GM13977 (cell line): Measurements from ENCODE around the gene CCR5.

ENCODE experiments used
- DNase-seq: peaks from one replicate; pipeline ENCODE4 v3.0.0; 2012; ENCODE audit warnings: low spot score
- in situ Hi-C: fragments of 300-500 bp; cut with MboI; formaldehyde crosslinking; loops from one replicate; pipeline ENCODE4 v1.12.0; 2022; ENCODE audit warnings: low sequenced_read_pairs, low pct_unique_long_range_greater_than_20kb, mixed read lengths, inconsistent platforms; ENCODE audit not compliant: unreplicated experiment
- TF ChIP-seq, protein P1 (sequence below): IDR thresholded peaks from 2 replicates; pipeline ENCODE4 v1.5.1; 2012; ENCODE audit warnings: mild to moderate bottlenecking, control low read depth; ENCODE audit not compliant: insufficient read depth; ENCODE audit errors: extremely low read depth, missing control alignments

CCR5 gene

DNA sequence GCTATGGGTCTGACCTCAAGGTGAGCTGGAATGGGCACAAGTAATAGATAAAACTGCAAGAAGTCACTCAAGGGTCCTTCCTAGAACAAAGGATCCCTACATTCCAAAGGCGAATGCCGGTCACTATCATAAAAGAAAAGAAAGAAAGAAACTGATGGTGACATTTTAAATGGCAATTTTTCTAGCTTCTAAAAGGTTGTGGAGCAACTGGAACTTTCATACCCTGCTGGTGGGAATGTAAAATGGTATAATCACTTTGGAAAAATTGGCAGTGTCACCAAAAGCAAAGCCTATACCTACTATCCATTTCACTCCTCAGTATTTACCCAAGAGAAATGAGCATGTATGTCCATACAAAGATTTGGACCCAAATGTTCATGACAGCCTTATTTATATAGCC, 40.5 kb downstream of the CCR5 start:
- TF ChIP-seq, protein P1, sequence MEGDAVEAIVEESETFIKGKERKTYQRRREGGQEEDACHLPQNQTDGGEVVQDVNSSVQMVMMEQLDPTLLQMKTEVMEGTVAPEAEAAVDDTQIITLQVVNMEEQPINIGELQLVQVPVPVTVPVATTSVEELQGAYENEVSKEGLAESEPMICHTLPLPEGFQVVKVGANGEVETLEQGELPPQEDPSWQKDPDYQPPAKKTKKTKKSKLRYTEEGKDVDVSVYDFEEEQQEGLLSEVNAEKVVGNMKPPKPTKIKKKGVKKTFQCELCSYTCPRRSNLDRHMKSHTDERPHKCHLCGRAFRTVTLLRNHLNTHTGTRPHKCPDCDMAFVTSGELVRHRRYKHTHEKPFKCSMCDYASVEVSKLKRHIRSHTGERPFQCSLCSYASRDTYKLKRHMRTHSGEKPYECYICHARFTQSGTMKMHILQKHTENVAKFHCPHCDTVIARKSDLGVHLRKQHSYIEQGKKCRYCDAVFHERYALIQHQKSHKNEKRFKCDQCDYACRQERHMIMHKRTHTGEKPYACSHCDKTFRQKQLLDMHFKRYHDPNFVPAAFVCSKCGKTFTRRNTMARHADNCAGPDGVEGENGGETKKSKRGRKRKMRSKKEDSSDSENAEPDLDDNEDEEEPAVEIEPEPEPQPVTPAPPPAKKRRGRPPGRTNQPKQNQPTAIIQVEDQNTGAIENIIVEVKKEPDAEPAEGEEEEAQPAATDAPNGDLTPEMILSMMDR: no peak
- no peak for DNase-seq

DNA sequence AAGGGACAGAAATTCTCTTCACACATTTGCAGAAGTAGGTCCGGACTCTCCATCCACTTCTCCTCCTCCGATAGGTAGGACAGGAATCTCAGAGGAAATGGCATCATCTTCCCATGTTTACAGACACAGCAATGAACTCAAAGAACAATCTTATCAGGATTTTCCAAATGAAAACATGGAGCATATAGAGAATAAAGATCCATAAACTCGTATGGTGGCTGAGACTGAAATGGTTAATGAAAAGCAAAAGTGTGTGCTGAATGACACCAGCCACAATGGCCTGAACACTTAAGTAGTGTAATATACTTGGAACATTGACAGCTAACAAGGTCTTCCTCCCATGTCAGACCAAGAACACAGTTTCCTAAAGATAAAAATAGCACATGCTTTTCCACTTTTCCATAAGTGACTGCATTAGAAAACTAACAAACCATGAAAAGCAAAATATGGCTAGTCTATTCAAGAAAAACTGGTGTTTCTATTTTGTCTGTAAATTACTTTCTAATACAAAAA, 42.1 kb downstream of the CCR5 start:
- no peak for DNase-seq
- in situ Hi-C loops: no loop called here

More for the DNA sequence above, 40.5 kb downstream of the CCR5 start:
- in situ Hi-C loops: no loop called here

DNA sequence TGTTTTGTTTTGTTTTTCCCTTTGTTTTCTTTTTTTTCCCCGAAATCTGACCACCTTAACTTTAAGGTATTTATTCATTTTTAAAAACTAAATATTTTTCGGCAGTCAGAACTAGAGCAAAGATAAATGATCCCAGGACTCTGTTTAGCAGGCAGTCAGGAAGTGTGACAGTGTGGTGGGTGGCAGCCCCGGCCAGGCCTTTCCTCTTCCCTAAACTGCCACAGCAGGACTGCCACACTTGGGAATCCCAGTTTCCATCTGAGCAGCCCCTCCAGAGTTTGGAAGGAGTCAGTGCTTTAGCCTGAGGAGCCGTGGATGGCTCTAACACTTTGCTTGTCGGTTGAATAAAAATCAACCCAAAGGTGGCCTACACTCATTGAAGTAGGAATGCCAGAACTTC, 43.2 kb downstream of the CCR5 start:
- in situ Hi-C loops: no loop called here
- no peak for DNase-seq
- TF ChIP-seq, protein P1: no peak

More for the DNA sequence above, 42.1 kb downstream of the CCR5 start:
- TF ChIP-seq, protein P1: no peak

DNA sequence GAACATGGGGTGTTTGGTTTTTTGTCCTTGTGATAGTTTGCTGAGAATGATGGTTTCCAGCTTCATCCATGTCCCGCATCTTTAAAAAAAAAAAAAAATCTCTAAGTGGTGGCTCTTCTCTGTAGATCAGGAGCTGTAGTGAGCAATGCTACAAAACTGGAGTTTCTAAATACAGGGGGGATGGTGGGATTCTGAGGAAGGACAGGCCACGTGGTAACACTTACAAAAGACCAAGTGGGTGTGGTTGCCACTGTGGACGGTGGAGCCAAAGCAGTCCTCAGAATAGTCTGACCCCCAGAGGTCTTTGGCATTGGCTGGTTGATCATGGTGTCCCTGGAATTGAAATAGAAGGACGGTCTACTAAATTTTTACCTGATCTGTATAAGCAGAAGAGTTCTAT, 44.0 kb downstream of the CCR5 start:
- in situ Hi-C loops: no loop called here
- TF ChIP-seq, protein P1: no peak
- DNase-seq: no peak

DNA sequence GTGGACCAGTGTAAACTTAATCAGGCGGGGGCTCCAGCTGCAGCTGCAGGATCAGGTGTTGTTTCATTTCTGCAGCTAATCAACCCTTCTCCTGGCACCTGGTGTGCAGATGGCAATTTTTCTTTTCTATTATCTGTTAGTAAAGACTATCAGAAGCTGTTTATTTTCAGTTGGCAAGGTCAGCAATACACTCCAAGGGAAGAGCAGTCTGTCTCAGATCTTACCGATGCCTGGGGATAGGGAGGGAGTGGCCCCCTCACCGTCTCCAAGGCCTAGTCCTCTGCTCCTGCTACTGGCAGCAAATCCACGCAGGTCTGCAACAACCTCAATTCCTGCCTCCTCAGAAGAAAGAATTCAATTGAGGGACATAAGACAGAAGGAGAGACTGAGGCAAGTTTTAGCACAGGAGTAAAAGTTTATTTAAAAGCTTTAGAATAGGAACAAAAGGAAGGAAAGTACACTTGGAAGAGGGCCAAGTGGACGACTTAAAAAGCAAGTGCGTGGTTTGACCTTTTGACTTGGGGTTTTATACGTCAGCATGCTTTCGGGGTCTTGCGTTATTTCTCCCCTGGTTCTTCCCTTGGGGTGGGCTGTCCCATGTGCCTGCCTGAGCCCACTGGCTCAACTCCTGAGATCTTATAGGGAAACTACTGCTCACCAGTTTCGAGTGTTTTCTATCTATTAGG, 45.5 kb downstream of the CCR5 start:
- TF ChIP-seq, protein P1: no peak
- DNase-seq: no peak
- in situ Hi-C loops: no loop called here

DNA sequence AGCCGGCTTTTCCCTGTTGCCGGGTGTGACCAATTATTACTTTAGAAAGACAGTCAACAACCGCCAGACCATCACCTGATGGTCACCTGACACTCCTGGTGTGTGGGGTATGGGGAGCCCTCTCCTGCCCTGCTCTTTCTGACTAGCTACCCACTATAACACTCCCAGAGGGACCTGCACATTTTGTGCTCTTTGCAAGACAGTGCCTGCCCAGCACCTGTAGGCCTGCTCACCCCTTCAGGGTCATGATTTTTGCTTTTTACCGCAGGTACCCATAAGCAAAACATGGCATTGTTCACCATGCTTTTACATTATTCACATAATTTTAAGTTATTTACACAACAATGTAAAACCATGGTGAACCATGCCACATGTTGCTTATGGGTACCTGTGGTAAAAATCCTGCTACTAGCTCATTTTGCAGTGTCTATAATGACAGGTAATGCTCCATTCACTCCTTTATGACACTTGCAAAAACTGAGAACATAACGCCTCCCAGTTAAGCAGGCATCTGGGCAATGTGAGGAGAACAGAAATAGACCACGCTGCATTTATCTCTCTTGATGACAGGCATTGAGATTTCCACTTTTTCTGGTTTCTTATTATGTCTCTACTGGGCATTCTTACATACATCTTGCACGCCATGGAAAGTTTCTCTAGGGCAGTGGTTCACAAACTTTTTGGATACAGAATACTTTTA, 46.2 kb downstream of the CCR5 start:
- in situ Hi-C loops: no loop called here
- TF ChIP-seq, protein P1: no peak
- no peak for DNase-seq
